Liver (tissue), 9 donors: ENCODE results near the gene DEDD2. TPM values are rescaled to one million over a fixed set of nuclear protein-coding genes. Genes with fewer than 3 reads are reported as not detected.

Experiments used
- DNase-seq: peaks from one replicate; pipeline ENCODE4 v3.0.0-alpha.2; 2017; ENCODE audit warnings: low spot score
- H3K27ac ChIP-seq, 2 donors: one replicate each; pipeline ENCODE4 v1.7.0; 2013; ENCODE audit warnings: inconsistent platforms in 2 of 2, low read length in 2 of 2, control low read depth in 1 of 2, low read depth in 1 of 2, mild to moderate bottlenecking in 1 of 2
- H3K27me3 ChIP-seq, 4 donors: one replicate each; pipeline versions ENCODE4 v1.6.1 to v1.7.0; 2013; ENCODE audit warnings: low read length in 3 of 4, inconsistent platforms in 1 of 4, mild to moderate bottlenecking in 1 of 4, moderate library complexity in 1 of 4; ENCODE audit not compliant: control insufficient read depth in 4 of 4, insufficient read depth in 4 of 4
- H3K36me3 ChIP-seq, 4 donors: one replicate each; pipeline versions ENCODE4 v1.6.1 to v1.7.0; 2013; ENCODE audit warnings: low read length in 3 of 4, mild to moderate bottlenecking in 3 of 4, low read depth in 1 of 4, moderate library complexity in 1 of 4; ENCODE audit not compliant: control insufficient read depth in 4 of 4, insufficient read depth in 3 of 4
- H3K4me1 ChIP-seq, 4 donors: one replicate each; pipeline versions ENCODE4 v1.6.1 to v1.7.0; 2013; ENCODE audit warnings: low read length in 3 of 4, mild to moderate bottlenecking in 3 of 4, moderate library complexity in 1 of 4; ENCODE audit not compliant: control insufficient read depth in 4 of 4, insufficient read depth in 4 of 4
- H3K4me3 ChIP-seq, 3 donors: one replicate each; pipeline versions ENCODE4 v1.6.1 to v1.7.0; 2013; ENCODE audit warnings: low read length in 3 of 3, control low read depth in 1 of 3, low read depth in 1 of 3, mild to moderate bottlenecking in 1 of 3
- H3K9ac ChIP-seq, 2 donors: one replicate each; pipeline ENCODE4 v1.7.0; 2013; ENCODE audit warnings: low read length in 2 of 2, mild to moderate bottlenecking in 2 of 2, moderate library complexity in 2 of 2, control low read depth in 1 of 2, low read depth in 1 of 2
- H3K9me3 ChIP-seq, 4 donors: one replicate each; pipeline versions ENCODE4 v1.6.1 to v1.7.0; 2013; ENCODE audit warnings: low read length in 3 of 4; ENCODE audit not compliant: control insufficient read depth in 4 of 4
- ATF3 ChIP-seq: IDR thresholded peaks from 2 replicates; pipeline ENCODE4 v1.6.1; 2016; ENCODE audit warnings: antibody characterized with exemption
- CTCF ChIP-seq: fragments of 150-350 bp; IDR thresholded peaks from 2 replicates; pipeline ENCODE4 v1.5.1; 2017; ENCODE audit warnings: improper control_type of control experiment, low read depth, low read length; ENCODE audit not compliant: missing input control
- EGR1 ChIP-seq, 2 donors: IDR thresholded peaks; 2 replicates each; pipeline ENCODE4 v1.6.1; 2016 to 2018; ENCODE audit warnings: antibody characterized with exemption in 2 of 2, low read depth in 2 of 2
- FOXA1 ChIP-seq: IDR thresholded peaks from 2 replicates; pipeline ENCODE4 v1.6.1; 2016; ENCODE audit warnings: antibody characterized with exemption
- FOXA2 ChIP-seq: IDR thresholded peaks from 2 replicates; pipeline ENCODE4 v1.6.1; 2016; ENCODE audit warnings: antibody characterized with exemption
- GABPA ChIP-seq, 2 donors: IDR thresholded peaks in 1 of 2; conservative IDR thresholded peaks in 1 of 2; 2 replicates each; pipeline ENCODE4 v1.6.1; 2016; ENCODE audit warnings: antibody characterized with exemption in 2 of 2, mild to moderate bottlenecking in 1 of 2, moderate library complexity in 1 of 2
- HNF4A ChIP-seq, 2 donors: conservative IDR thresholded peaks; 2 replicates each; pipeline ENCODE4 v1.6.1; 2016; ENCODE audit warnings: antibody characterized with exemption in 2 of 2, mild to moderate bottlenecking in 2 of 2
- HNF4G ChIP-seq: IDR thresholded peaks from 2 replicates; pipeline ENCODE4 v1.6.1; 2016; ENCODE audit warnings: antibody characterized with exemption
- JUND ChIP-seq, 2 donors: IDR thresholded peaks; 2 replicates each; pipeline ENCODE4 v1.6.1; 2016; ENCODE audit warnings: antibody characterized with exemption in 2 of 2
- MAX ChIP-seq: IDR thresholded peaks from 2 replicates; pipeline ENCODE4 v1.6.1; 2016; ENCODE audit warnings: antibody characterized with exemption
- NR2F2 ChIP-seq: IDR thresholded peaks from 2 replicates; pipeline ENCODE4 v1.6.1; 2016; ENCODE audit warnings: antibody characterized with exemption
- RAD21 ChIP-seq, 2 donors: IDR thresholded peaks; 2 replicates each; pipeline ENCODE4 v1.6.1; 2016; ENCODE audit warnings: antibody characterized with exemption in 2 of 2, mild to moderate bottlenecking in 2 of 2
- REST ChIP-seq: IDR thresholded peaks from 2 replicates; pipeline ENCODE4 v1.6.1; 2016; ENCODE audit warnings: antibody characterized with exemption, mild to moderate bottlenecking
- RXRA ChIP-seq, 2 donors: IDR thresholded peaks; 2 replicates each; pipeline ENCODE4 v1.6.1; 2017 to 2018; ENCODE audit warnings: antibody characterized with exemption in 2 of 2, mild to moderate bottlenecking in 1 of 2
- SP1 ChIP-seq: IDR thresholded peaks from 2 replicates; pipeline ENCODE4 v1.6.1; 2018; ENCODE audit warnings: antibody characterized with exemption, mild to moderate bottlenecking
- TAF1 ChIP-seq: conservative IDR thresholded peaks from 2 replicates; pipeline ENCODE4 v1.6.1; 2016; ENCODE audit warnings: antibody characterized with exemption, mild to moderate bottlenecking
- YY1 ChIP-seq: IDR thresholded peaks from 2 replicates; pipeline ENCODE4 v1.6.1; 2016; ENCODE audit warnings: antibody characterized with exemption, mild to moderate bottlenecking
- ZBTB33 ChIP-seq: IDR thresholded peaks from 2 replicates; pipeline ENCODE4 v1.6.1; 2016; ENCODE audit warnings: antibody characterized with exemption
- WGBS: extraction: QIAGEN DNeasy Blood & Tissue Kit; methylation state at CpG from one replicate; pipeline ENCODE4 v1.1.7; 2013; 5-methylcytosine and 5-hydroxymethylcytosine counted together
- polyA plus RNA-seq, 2 donors: library from polyadenylated mRNA; stranded (reverse) in 1 of 2; unstranded in 1 of 2; fragments of 200-250 nt in 1 of 2; fragments of >200 nt in 1 of 2; fragmentation: Nextera tagmentation in 1 of 2; extraction: Ambion mirVana in 1 of 2; gene quantifications; one replicate each; pipeline versions ENCODE4 v1.2.1 to v1.2.3, GENCODE V29; 2013 to 2015
- total RNA-seq, 2 donors: library from RNA; depleted of rRNA; stranded (reverse); fragments of >200 nt; gene quantifications; one replicate each; pipeline ENCODE4 v1.2.3, GENCODE V29; 2014
- donor health status: healthy.
- donor health status: healthy.
- donor health status: healthy.
- donor health status: healthy.
- donor health status: healthy.

The DEDD2 gene
- total and polyA plus RNA-seq, 4 donors: 9.6 to 47.1 (median 16.4) TPM

GRCh38 chr19:42198676-42199439, 18.6 kb downstream of the DEDD2 start:
- peaks cover 0 to 10% (median 0%) of the 10 kb centered on the region in 4 donors for H3K4me1 ChIP-seq
- H3K9me3 ChIP-seq: no peaks in the 10 kb centered on the region
- WGBS: 77% methylated on average over 7 of the region's 7 CpGs
- peak overlapping the region; percentile 66 for H3K27ac ChIP-seq
- DNase-seq: no peak
- no peak overlapping the region for H3K9ac ChIP-seq
- no peaks in the 10 kb centered on the region for H3K27me3 ChIP-seq
- H3K4me3 ChIP-seq: no peak overlapping the region
- peaks cover 9 to 39% (median 30%) of the 10 kb centered on the region in 4 donors for H3K36me3 ChIP-seq
- TF ChIP-seq JUND (IDR thresholded peaks at IDR 0.05): no peak
- TF ChIP-seq HNF4A (conservative IDR thresholded peaks at IDR 0.05): no peak
- TF ChIP-seq FOXA1: no peak
- TF ChIP-seq EGR1 (IDR thresholded peaks at IDR 0.05; ENCODE audit: low read depth in 2 of 2): no peak
- TF ChIP-seq CTCF: no peak
- no peak for TF ChIP-seq RXRA (IDR thresholded peaks at IDR 0.05)
- TF ChIP-seq ZBTB33: no peak
- no peak for TF ChIP-seq MAX
- TF ChIP-seq NR2F2: no peak
- TF ChIP-seq ATF3: no peak
- no peak for TF ChIP-seq REST
- TF ChIP-seq GABPA (IDR thresholded peaks at IDR 0.05 in 1 of 2, conservative IDR thresholded peaks at IDR 0.05 in 1 of 2): no peak
- no peak for TF ChIP-seq FOXA2
- TF ChIP-seq SP1: no peak
- no peak for TF ChIP-seq TAF1
- no peak for TF ChIP-seq HNF4G
- TF ChIP-seq RAD21 (IDR thresholded peaks at IDR 0.05): no peak
- no peak for TF ChIP-seq YY1
